G401.6 (cell line): ENCODE measurements around the gene TNP1.

Source experiments
- FAIRE-seq: peaks from 2 replicates; lab custom pipeline; 2012; peaks lifted over from hg19 to GRCh38; lab: Jason Lieb, UNC

The TNP1 gene

GRCh38 chr2:216859944-216860343, at the start of gene TNP1:
TNP1 (minus strand) TSS chr2:216860064; CDS start chr2:216860034, 30 bp downstream.
- FAIRE-seq, result no peak

GRCh38 chr2:216908300-216908699, 48.4 kb upstream of the TNP1 start:
- no peak for FAIRE-seq

- no peak for FAIRE-seq
Measured at GRCh38 chr2:216905649-216906329, 45.9 kb upstream of the TNP1 start.

GRCh38 chr2:216904974-216905373, 45.1 kb upstream of the TNP1 start:
- no peak for FAIRE-seq

- no peak for FAIRE-seq
Measured at GRCh38 chr2:216904554-216904953, 44.7 kb upstream of the TNP1 start.

- no peak for FAIRE-seq
Measured at GRCh38 chr2:216903470-216903869, 43.6 kb upstream of the TNP1 start.

GRCh38 chr2:216901273-216901672, 41.4 kb upstream of the TNP1 start:
- no peak for FAIRE-seq

- FAIRE-seq, result no peak
Measured at GRCh38 chr2:216900406-216900805, 40.5 kb upstream of the TNP1 start.

GRCh38 chr2:216897561-216898203, 37.8 kb upstream of the TNP1 start:
- no peak for FAIRE-seq

GRCh38 chr2:216890138-216890537, 30.3 kb upstream of the TNP1 start:
- FAIRE-seq, result no peak

GRCh38 chr2:216888887-216889622, 29.2 kb upstream of the TNP1 start:
- FAIRE-seq, result no peak

- FAIRE-seq, result no peak
Measured at GRCh38 chr2:216888081-216888480, 28.2 kb upstream of the TNP1 start.

GRCh38 chr2:216887138-216887537, 27.3 kb upstream of the TNP1 start:
- FAIRE-seq, result no peak

GRCh38 chr2:216885117-216885553, 25.3 kb upstream of the TNP1 start:
- no peak for FAIRE-seq

GRCh38 chr2:216884347-216884746, 24.5 kb upstream of the TNP1 start:
- no peak for FAIRE-seq

GRCh38 chr2:216882876-216883275, 23.0 kb upstream of the TNP1 start:
- no peak for FAIRE-seq

- FAIRE-seq, result no peak
Measured at GRCh38 chr2:216881411-216881810, 21.5 kb upstream of the TNP1 start.

- FAIRE-seq, result no peak
Measured at GRCh38 chr2:216880509-216881184, 20.8 kb upstream of the TNP1 start.

- no peak for FAIRE-seq
Measured at GRCh38 chr2:216879727-216880508, 20.1 kb upstream of the TNP1 start.

- no peak for FAIRE-seq
Measured at GRCh38 chr2:216878072-216878471, 18.2 kb upstream of the TNP1 start.

GRCh38 chr2:216877085-216877484, 17.2 kb upstream of the TNP1 start:
- no peak for FAIRE-seq

GRCh38 chr2:216875862-216876261, 16.0 kb upstream of the TNP1 start:
- FAIRE-seq, result no peak
